ENCODE results near the gene CNST. TPM values are rescaled to one million over a fixed set of nuclear protein-coding genes. Genes with fewer than 3 reads are reported as not detected.
A peak's percentile ranks its signal among the peaks of the same experiment; 100 is the strongest.

Gene CNST
- total and polyA plus RNA-seq, 2 of the 13 experiments (the other 11 are each of a cell fraction or from before 2014, with no cell fraction given), result 6.3 to 12.4 TPM

- TF ChIP-seq ZNF770 (CRISPR knock-in tag; IDR thresholded peaks at IDR 0.05) (0 out of 2 replicates have a peak, but pooled peaks have one; percentile 45), BRCA1 (CRISPR knock-in tag; IDR thresholded peaks at IDR 0.05) (no peak), ZNF710 (CRISPR knock-in tag; IDR thresholded peaks at IDR 0.05; ENCODE audit: borderline replicate concordance) (peak; percentile 47; the same call in 1 of the 2 replicates), RCOR2 (CRISPR knock-in tag; IDR thresholded peaks at IDR 0.05) (0 out of 2 replicates have a peak, but pooled peaks have one; percentile 17), ZNF580 (CRISPR knock-in tag; IDR thresholded peaks at IDR 0.05; ENCODE audit: borderline replicate concordance, low read depth) (0 out of 2 replicates have a peak, but pooled peaks have one; percentile 18), HOMEZ (CRISPR knock-in tag; IDR thresholded peaks at IDR 0.05; ENCODE audit: low read depth) (no peak), RAD51 (IDR thresholded peaks at IDR 0.05; ENCODE audit: borderline replicate concordance) (no peak), ZNF772 (CRISPR knock-in tag; IDR thresholded peaks at IDR 0.05) (0 out of 2 replicates have a peak, but pooled peaks have one; percentile 32), ZHX2 (IDR thresholded peaks at IDR 0.05; ENCODE audit: low read depth) (0 out of 2 replicates have a peak, but pooled peaks have one; percentile 29), ZHX2 (CRISPR knock-in tag; IDR thresholded peaks at IDR 0.05; ENCODE audit: borderline replicate concordance) (no peak), ZNF747 (CRISPR knock-in tag; IDR thresholded peaks at IDR 0.05; ENCODE audit: borderline replicate concordance) (0 out of 2 replicates have a peak, but pooled peaks have one; percentile 17), CREB1 (IDR thresholded peaks at IDR 0.05) (no peak), CREB1 (CRISPR knock-in tag; IDR thresholded peaks at IDR 0.05) (peak; percentile 42; the same call in 1 of the 2 replicates)
Observed at GRCh38 chr1:246582301-246583055, 16.2 kb downstream of the CNST start (continued).

All from HepG2 (cell line).